ENCODE measurements around the gene SEZ6.

- TF ChIP-seq EP300 (IDR thresholded peaks at IDR 0.05) (no peak), CTCF (IDR thresholded peaks at IDR 0.05) (no peak)
These were observed 30.2 kb downstream of the SEZ6 start for GRCh38 chr17:28975646-28976045.

Measured in esophagus muscularis mucosa (tissue), 3 donors.